Ascending aorta (tissue), 2 donors: Measurements from ENCODE around the gene SRRM4. TPM values are rescaled to one million over a fixed set of nuclear protein-coding genes. Genes with fewer than 3 reads are reported as not detected.
A peak's percentile ranks its signal among the peaks of the same experiment; 100 is the strongest.

Experiments used
- DNase-seq, 2 donors: peaks; one replicate each; pipeline ENCODE4 v3.0.0-alpha.2; 2019; ENCODE audit warnings: low spot score in 2 of 2
- H3K27ac ChIP-seq, 2 donors: fragments of 200-600 bp; sonication (generic); one replicate each; pipeline ENCODE4 v1.5.1; 2016 to 2017; ENCODE audit warnings: mild to moderate bottlenecking in 1 of 2
- H3K27me3 ChIP-seq: fragments of 200-600 bp; sonication (generic); one replicate; pipeline ENCODE4 v1.5.1; 2017
- H3K36me3 ChIP-seq, 2 donors: fragments of 200-600 bp; sonication (generic); one replicate each; pipeline ENCODE4 v1.5.1; 2016
- H3K4me1 ChIP-seq, 2 donors: fragments of 200-600 bp; sonication (generic); one replicate each; pipeline ENCODE4 v1.5.1; 2016 to 2017; ENCODE audit warnings: mild to moderate bottlenecking in 1 of 2
- H3K4me3 ChIP-seq, 2 donors: fragments of 200-600 bp; sonication (generic); one replicate each; pipeline ENCODE4 v1.5.1; 2016 to 2017; ENCODE audit warnings: mild to moderate bottlenecking in 1 of 2
- H3K9me3 ChIP-seq, 2 donors: fragments of 200-600 bp; sonication (generic); one replicate each; pipeline ENCODE4 v1.5.1; 2016
- intact Hi-C: fragments of 100-400 bp; cut with DNase I; formaldehyde crosslinking; loops from one replicate; pipeline ENCODE4 v1.15.1; 2023
- total RNA-seq: library from RNA; depleted of rRNA; stranded (reverse); fragments of >200 nt; gene quantifications from one replicate; pipeline ENCODE4 v1.1.0, GENCODE V29; 2016
- TF ChIP-seq, protein P1 (sequence below), 3 experiments: fragments of 200-600 bp in 2 of 3; fragments of 450-650 bp in 1 of 3; sonication (generic) in 2 of 3; IDR thresholded peaks; one replicate each; pipeline ENCODE4 v1.5.1; 2016 to 2019; ENCODE audit warnings: antibody characterized with exemption in 3 of 3, mild to moderate bottlenecking in 1 of 3, moderate library complexity in 1 of 3

The SRRM4 gene
- total RNA-seq, 1 donor from 2014 or later = not detected

DNA sequence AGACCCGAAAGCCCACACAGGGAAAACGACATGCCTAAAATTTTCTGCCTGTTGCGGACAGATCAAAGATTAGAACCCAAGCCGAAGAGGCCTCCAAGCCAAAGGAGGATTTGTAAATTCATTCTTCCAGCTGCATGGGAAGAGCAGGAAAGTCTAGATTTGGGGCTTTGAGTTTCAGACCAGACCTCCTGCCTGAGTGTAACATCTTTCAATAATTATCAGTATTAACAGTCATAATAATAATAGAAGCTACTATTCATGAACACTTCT lies 195.7 kb downstream of the SRRM4 start:
- peaks cover 4 to 28% of the 10 kb centered on the region in 2 donors for H3K4me1 ChIP-seq
- H3K27me3 ChIP-seq = no peaks in the 10 kb centered on the region
- peak overlapping the region in 1 of 2 donors; percentile 71 for H3K4me3 ChIP-seq
- H3K27ac ChIP-seq = peak overlapping the region; percentile 96 to 97
- H3K9me3 ChIP-seq = no peaks in the 10 kb centered on the region
- no peak for DNase-seq
- TF ChIP-seq, protein P1, sequence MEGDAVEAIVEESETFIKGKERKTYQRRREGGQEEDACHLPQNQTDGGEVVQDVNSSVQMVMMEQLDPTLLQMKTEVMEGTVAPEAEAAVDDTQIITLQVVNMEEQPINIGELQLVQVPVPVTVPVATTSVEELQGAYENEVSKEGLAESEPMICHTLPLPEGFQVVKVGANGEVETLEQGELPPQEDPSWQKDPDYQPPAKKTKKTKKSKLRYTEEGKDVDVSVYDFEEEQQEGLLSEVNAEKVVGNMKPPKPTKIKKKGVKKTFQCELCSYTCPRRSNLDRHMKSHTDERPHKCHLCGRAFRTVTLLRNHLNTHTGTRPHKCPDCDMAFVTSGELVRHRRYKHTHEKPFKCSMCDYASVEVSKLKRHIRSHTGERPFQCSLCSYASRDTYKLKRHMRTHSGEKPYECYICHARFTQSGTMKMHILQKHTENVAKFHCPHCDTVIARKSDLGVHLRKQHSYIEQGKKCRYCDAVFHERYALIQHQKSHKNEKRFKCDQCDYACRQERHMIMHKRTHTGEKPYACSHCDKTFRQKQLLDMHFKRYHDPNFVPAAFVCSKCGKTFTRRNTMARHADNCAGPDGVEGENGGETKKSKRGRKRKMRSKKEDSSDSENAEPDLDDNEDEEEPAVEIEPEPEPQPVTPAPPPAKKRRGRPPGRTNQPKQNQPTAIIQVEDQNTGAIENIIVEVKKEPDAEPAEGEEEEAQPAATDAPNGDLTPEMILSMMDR (IDR thresholded peaks at IDR 0.05) = no peak
- intact Hi-C loops = loop anchor here (5.0 to 10.0 kb wide), 3 partner anchors 800 to 1115 kb away; partner anchors contain the start of genes PEBP1, SUDS3 and WSB2
- peaks cover 0 to 3% of the 10 kb centered on the region in 2 donors for H3K36me3 ChIP-seq

DNA sequence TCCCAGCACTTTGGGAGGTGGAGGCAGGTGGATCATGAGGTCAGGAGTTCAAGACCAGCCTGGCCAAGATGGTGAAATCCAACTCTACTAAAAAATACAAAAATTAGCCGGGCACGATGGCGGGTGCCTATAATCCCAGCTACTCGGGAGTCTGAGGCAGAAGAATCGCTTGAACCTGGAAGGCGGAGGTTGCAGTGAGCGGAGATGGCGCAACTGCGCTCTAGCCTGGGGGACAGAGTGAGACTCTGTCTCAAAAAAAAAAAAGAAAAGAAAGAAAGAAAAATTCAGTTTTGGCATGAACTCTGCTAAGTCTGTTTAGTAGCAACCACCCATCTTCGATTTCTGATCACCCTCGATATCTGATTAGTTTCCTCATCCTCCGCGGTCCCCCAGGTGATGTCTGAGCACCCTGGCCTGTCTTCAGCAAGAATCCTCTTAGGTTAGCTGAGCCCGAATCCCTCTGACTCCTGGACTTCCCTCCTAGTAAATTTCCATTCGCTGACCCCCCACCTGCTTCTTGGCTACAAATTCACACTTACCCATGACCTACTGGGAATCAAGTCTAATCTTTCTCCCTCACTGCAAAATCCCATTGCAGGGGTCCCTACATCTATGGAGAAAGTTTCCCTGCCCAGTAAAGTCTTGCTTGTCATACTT lies 196.5 kb downstream of the SRRM4 start:
- TF ChIP-seq, protein P1 (IDR thresholded peaks at IDR 0.05) = no peak
- intact Hi-C loops = loop anchor here (1.0 to 10.0 kb wide), 4 partner anchors 22 to 1116 kb away; partner anchors contain the start of genes PEBP1, SUDS3 and WSB2
- Histone ChIP-seq H3K9me3 (no peaks in the 10 kb centered on the region), H3K36me3 (peaks cover 0 to 7% of the 10 kb centered on the region in 2 donors), H3K4me3 (no peak overlapping the region), H3K27ac (peak overlapping the region; percentile 96 to 97), H3K27me3 (no peaks in the 10 kb centered on the region), H3K4me1 (peaks cover 4 to 33% of the 10 kb centered on the region in 2 donors)
- DNase-seq = no peak

DNA sequence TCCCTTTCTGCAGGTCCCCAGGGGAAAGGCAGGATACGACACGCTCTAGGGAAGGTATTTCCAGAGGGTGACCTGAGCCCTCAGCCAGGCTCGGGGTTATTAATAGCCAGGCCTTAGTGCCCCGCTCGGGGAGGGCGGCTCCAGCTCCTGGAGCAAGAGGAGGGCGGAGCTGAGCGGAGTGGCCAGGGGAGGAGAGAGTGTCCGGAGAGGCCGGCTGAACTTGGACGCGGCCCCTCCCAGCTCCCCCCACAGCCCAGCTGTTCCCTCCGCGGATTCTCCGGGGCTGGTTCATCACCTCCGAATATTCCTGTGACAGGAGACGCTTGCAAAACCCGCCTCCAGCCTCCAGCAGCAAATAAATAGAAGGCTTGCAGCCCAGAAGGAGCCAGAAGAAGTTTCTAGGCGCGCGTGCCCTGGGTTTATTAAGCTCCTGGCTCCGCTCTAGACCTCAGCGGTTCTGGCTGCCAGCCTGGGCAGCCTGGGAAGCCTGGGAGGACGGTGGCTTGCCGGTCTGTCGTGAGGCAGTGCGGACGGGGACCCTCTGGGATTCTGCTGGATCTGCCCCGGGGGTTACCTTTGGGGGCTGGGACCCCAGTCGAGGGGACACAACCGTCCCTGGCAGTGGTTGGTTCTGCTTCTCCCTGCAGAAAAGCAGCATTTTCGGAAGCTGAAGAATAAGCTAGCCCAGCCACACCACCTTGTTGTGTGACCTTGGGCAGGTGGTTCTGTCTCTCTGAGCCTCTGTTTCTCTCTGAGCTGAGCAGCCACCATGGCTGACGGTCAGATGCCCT lies 197.4 kb downstream of the SRRM4 start, which contains the start of gene HSPB8:
Gene HSPB8 (plus strand): TSS at position 388 of the 791 bp plus-strand sequence. CDS start 382 bp downstream, at position 770.
- peaks cover 4 to 36% of the 10 kb centered on the region in 2 donors for H3K4me1 ChIP-seq
- peaks cover 0 to 7% of the 10 kb centered on the region in 2 donors for H3K36me3 ChIP-seq
- peak within 1 kb of the TSS; percentile 96 to 98 for H3K27ac ChIP-seq
- H3K27me3 ChIP-seq = no peaks in the 10 kb centered on the region
- no peaks in the 10 kb centered on the region for H3K9me3 ChIP-seq
- DNase-seq = peak; percentile 92 to 98
- peak within 1 kb of the TSS; percentile 75 to 76 for H3K4me3 ChIP-seq
- intact Hi-C loops = loop anchor here (1.0 to 10.0 kb wide), 4 partner anchors 22 to 1116 kb away; partner anchors contain the start of genes PEBP1, SUDS3 and WSB2
- TF ChIP-seq, protein P1 (IDR thresholded peaks at IDR 0.05) = no peak

DNA sequence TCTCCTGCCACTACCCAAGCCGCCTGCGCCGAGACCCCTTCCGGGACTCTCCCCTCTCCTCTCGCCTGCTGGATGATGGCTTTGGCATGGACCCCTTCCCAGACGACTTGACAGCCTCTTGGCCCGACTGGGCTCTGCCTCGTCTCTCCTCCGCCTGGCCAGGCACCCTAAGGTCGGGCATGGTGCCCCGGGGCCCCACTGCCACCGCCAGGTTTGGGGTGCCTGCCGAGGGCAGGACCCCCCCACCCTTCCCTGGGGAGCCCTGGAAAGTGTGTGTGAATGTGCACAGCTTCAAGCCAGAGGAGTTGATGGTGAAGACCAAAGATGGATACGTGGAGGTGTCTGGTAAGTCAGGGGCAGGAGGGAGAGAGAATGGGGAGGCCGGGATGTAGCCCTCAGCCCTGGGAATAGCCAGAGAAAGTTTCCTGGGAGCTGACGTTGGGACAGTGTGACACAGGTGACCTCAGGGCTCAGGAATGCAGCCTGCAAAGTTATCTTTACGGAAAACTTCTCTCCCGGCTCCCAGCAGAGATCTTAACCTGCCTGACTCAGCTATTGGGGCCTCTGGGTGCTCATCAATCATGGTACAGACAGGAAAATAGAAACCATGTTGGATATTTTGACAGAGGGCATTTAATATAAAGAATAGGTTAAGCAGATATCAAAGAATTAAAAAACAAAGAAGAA lies 198.1 kb downstream of the SRRM4 start:
- H3K27ac ChIP-seq = peak overlapping the region; percentile 96 to 98
- TF ChIP-seq, protein P1 (IDR thresholded peaks at IDR 0.05) = no peak
- H3K27me3 ChIP-seq = no peaks in the 10 kb centered on the region
- H3K9me3 ChIP-seq = no peaks in the 10 kb centered on the region
- intact Hi-C loops = loop anchor here (2.0 to 10.0 kb wide), 6 partner anchors 65 to 1117 kb away; partner anchors contain the start of genes PEBP1, SUDS3 and WSB2
- peaks cover 4 to 39% of the 10 kb centered on the region in 2 donors for H3K4me1 ChIP-seq
- peaks cover 0 to 7% of the 10 kb centered on the region in 2 donors for H3K36me3 ChIP-seq
- DNase-seq = no peak
- H3K4me3 ChIP-seq = peak overlapping the region; percentile 75 to 76

DNA sequence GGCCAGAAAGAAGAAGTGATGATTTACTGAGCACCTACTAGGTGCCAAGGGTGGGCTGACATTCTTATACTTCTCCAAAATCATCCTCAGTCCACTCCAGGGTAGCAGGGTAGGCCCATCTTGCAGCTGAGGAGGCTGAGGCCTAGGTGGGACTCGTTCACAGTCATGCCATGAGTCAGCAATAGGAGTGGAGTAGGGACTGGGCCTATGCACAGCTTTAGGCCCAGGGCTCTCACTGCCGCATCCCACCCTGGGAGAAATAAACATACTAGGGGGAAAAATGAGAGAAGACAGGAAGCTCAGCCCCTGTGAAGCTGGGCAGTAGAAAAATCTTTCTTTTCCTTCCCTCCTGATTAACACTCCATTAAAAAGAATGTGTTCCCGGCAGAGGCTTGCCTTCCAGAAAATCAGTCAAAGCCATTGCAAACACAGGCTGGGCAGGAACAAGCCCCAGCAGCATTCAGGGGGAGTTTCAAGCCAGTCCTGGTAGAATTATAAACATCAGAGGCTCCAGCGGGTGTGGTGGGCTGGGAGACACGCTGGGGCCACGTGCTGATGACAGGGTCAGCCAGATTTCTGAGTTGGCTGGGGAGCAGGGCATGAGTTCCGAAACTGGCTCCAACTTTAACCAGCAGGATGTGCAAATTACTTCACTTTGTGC lies 199.2 kb downstream of the SRRM4 start:
- peak in 1 of 2 donors; percentile 77 for DNase-seq
- H3K4me1 ChIP-seq = peaks cover 4 to 39% of the 10 kb centered on the region in 2 donors
- no peaks in the 10 kb centered on the region for H3K27me3 ChIP-seq
- no peaks in the 10 kb centered on the region for H3K9me3 ChIP-seq
- TF ChIP-seq, protein P1 (IDR thresholded peaks at IDR 0.05) = no peak
- H3K36me3 ChIP-seq = peaks cover 0 to 7% of the 10 kb centered on the region in 2 donors
- H3K4me3 ChIP-seq = peak overlapping the region; percentile 75 to 76
- H3K27ac ChIP-seq = peak overlapping the region; percentile 96 to 98
- intact Hi-C loops = loop anchor here (2.0 to 5.0 kb wide), 3 partner anchors 66 to 232 kb away; no protein-coding TSS in a partner anchor
